ENCODE data around the gene WDR45B.
"Not testable (repeated sequence)": the region's sequence is repeated elsewhere in the genome, so short reads cannot be mapped to it uniquely, and the experiment has no call there.

WDR45B gene

DNA sequence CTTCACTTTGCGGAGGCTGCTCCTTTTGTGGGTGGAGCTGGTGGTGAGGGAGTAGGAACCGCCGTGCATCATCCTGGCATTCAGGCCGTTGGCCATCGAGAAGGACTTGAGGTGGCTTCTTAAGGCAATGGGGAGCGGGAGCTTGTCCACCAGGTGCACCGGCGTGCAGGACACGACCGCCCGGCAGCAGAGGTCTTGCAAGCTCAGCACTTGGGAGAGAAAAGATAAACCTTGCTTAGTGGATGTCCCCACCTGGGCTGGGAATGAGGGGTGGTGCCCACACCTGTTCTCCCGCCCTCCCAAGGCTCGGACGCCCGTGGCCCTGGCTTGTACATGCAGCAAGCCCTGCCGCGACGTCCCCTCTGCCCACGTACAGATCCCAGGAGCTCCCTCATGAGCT lies 9.7 kb upstream of the WDR45B start:
- DNase-seq (ENCODE audit: low read depth in 2 of 2), result no peak

DNA sequence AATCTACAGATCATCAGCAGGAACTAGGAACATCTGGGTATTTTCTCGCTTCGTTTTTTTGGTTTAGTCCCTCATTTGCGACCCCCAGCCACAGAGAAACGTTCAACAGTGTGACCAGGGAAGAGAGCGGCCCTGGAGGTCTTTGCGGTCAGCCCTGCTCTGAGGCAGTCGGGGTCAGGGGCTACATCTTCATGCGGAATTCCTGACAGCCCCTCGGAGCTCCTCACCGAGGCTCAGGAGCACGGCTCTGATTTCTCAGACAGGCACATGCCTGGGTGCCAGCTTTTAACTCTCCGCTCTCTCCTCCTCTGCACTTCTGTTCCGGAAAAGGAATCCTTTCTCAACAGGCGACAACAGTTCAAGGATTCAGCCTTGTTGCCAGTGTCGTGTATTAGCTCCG lies 8.0 kb upstream of the WDR45B start:
- DNase-seq (ENCODE audit: low read depth in 2 of 2), result no peak

DNA sequence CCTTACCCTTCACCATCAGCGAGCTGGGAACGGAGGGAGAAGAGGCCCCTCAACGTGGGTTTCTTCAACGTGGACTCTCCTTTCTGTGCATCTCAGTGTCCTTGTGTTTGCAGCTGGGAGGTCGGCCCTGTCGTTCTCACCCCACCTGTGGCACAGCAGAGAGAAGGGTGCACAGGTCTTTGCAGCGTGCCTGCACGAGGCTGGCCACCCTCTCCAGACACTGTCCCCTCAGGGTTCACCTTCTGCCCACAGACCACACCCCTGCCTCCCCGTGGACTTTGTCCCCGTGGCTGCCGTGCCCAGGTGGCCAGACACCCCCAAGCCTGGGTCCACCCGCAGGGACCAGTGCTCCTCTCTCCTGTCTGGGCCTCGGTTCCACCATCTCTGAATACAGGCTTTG lies 7.3 kb upstream of the WDR45B start:
- no peak for DNase-seq (ENCODE audit: low read depth in 2 of 2)

DNA sequence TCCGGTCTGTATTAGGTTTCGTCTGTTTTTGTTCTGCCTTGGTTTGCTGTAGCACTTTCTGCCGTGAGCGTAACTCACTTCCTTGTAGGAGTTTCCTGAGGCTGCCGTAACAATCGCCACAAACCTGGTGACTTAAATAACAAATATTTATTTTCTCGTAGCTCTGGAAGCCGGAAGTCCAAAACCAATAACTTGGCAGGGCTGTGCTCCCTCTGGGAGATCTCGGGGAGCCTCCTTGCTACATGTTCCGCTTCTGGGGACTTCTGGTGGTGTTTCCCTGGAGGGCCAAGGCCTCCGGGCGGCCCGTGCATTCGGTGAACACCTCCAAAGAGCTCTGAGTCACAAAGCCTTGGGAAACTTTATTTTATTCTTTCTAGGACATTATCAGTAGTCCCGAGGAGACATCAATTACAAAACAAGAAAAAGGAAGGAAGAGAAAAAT lies 6.8 kb upstream of the WDR45B start:
- DNase-seq (ENCODE audit: low read depth in 2 of 2), result no peak

DNA sequence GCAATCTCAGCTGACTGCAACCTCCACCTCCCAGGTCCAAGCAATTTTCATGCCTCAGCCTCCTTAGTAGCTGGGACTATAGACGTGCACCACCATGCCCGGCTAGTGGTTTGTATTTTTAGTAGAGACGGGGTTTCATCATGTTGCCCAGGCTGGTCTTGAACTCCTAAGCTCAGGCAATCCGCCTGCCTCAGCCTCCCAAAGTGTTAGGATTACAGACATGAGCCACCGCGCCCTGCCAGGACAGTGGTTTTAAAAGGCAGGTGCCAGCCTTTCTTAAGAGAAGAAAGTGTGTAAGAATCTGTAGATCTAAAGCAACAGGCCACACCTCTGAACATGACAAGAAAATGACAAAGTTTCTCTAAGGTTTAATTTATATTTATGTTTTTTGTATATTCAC lies 6.4 kb upstream of the WDR45B start:
- DNase-seq (ENCODE audit: low read depth in 2 of 2), result not testable (repeated sequence)

DNA sequence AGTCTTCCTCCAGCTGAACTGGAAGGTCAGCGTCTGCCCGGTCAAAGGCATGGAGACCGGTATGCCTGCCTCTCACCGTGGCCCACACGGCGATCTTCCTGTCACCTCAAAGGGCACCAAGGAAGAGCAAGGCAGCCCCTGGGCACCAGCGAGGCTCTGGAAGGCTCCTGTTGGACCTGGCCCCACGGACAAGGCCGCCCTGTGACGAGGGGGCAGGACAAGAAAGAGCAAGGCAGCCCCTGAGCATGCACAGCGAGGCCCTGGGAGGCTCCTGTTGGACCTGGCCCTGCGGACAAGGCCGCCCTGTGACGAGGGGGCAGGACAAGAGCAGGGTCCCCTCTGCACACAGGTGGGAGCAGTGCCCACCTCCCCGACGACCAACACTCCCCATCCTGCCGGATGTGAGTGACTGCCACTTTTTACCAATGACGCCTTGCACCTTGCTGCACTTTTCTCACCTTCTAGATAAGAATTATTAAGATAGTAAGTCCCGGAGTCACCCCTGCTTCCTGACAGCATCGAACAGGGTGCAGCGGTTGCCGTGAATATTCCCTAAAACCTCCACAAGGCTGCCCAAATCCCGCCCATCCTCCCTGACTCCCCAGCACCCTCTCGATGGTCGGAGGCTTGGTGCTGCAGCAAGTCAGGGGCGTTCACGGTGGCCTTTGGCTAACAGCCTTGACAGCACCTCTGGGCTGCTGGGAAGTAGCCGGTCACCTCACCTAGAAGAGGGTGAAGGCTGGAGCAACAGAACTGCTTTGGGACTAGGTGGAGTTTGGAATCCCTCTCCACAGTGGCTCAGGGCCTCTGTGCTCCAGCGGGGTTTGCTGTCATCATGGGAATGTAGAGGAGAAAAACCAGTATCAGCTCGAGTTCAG lies 5.6 kb upstream of the WDR45B start:
- DNase-seq (ENCODE audit: low read depth in 2 of 2), result no peak

DNA sequence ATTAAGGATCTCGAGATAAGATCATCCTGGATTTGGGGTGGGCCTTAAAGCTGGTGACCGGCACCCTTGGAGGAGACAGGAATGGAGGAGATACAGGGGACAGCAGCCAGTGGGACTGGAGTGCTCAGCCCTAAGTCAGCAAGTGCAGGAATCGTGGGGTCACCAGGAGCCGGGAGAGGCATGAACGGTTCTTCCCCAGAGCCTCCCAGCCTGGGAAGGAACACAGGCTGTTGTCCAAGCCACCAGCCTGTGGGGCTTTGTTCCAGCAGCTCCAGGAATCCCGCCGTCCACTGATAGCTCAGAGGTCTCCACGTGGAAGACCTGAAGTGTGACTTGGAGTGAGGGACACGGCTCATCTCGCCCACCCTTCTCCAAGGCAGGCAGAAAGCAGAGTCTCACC lies 2.5 kb upstream of the WDR45B start:
- DNase-seq (ENCODE audit: low read depth in 2 of 2), result no peak

DNA sequence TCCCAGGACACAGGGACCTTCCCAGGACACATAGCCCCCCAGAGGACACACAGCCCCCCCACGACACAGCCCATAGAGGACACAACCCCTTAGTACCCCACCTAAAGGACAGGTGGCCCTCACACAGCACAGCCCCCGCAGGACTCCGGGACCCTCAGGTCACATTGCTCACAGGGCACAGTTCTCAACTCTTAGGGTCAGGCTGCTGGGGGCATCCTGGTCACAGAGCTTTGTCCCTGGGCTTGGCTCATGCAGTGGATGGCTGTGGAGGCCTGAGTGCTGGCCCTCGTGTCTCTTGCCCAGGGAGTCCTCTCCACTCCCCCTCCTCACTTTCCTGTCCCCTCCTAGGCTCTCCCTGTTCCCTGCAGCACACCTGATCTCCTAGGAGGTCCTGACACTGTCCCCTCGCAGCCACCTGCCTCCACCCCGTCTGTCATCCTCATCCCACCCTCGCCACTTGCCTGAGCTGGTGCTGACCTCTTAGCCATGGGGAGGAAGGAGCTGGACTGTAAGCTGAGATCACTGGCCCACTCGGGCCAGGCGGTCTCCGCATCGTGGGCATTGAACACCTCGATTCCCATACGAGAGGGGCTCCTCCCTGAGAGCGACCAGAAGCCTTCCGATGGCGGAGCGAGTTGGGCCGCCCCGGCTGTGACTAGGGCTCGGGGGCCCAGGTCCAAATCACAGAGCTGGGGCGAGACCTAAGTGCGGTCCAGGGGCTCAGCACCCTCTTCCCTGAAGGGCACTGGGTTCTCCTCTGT lies 1.4 kb upstream of the WDR45B start:
- no peak for DNase-seq (ENCODE audit: low read depth in 2 of 2)

DNA sequence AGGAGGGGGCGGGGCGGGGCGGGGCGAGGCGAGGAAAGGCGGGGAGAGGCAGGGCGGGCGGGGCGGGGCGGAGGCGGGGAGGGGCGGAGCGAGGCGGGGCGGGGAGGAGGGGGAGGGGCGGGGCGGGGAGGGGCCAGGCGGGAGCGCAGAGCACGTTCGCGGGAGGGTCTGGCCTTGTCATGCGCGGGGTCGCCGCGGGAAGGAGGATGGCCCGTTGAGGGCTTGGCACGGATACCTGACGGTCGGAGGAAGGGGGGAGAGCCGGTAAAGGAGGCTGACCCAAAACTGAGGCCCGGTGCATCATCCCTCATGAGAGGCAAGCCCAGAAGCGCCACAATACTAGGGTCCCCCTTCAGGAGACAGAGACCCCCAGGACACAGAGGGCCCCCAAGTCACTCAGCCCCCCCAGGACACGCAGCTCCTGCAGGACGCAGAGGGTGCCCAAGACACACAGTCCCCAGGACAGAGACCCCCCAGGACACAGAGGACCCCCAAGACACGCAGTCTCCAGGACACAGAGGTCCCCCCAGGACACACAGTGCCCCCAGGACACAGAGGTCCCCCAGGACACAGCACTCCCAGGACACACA lies 593 bp upstream of the WDR45B start:
- DNase-seq (ENCODE audit: low read depth in 2 of 2), result no peak

DNA sequence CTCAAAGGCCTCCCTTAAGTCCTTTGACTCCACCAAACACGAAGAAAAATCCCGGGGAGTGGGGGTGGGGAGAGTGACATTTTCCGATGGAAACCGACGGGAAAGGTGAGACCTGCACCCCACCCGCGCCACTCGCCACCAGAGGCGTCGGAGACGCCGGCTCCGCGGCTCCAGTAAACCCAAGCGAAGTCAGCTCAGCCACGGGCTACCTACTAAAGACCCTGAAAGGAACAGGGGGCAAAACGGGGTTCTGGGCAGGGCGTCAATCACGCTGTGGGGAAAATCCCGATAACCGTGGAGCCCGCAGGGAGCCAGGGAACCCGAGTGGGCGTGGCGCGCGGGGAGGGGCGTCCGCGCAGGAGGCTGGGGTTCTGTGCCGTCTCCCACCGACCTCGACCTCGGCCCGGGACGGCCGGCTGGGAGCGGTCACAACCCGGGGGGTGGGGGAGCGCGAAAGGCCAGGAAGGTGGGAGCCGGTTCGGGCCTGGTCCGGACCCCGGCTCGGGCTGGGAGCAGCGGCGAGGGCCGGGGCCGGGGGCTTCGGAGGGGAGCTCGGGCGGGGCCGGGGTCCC lies 565 bp downstream of the WDR45B start:
- no peak for DNase-seq (ENCODE audit: low read depth in 2 of 2)

DNA sequence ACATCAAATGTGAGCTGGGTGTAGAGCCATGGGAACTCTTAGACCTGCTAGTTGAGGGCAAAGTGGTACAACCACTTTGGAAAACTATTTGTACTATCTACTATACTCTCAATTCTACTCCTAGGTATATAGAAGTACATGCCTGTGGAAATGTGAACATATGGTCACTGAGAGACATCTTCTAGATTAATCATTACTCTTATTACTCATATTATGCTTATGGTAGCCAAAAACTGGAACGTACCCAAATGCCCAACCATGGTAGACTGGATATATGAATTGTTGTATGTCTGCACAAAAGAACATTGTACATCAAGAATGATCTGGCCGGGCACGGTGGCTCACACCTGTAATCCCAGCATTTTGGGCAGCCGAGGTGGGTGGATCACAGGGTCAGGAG lies 2.7 kb downstream of the WDR45B start:
- DNase-seq (ENCODE audit: low read depth in 2 of 2), result no peak

DNA sequence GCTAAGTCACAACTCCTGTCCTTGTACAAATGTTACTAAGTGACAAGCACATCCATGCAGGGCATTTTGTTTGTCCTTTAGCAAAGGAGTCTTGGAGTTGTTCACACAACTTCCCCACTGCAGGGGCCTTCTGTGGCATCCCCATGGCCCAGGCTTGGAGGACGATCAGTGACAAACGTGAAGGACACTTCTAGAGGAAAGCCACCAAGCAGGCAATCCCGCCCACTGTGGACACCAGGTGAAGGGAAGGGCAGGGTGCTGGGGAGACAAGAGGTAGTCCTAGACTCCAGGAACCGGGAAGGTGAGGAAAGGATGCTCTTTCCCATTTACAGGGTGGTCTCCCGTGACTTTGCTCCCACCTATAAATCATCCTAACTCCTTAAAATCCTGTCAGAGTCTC lies 4.1 kb downstream of the WDR45B start:
- no peak for DNase-seq (ENCODE audit: low read depth in 2 of 2)

DNA sequence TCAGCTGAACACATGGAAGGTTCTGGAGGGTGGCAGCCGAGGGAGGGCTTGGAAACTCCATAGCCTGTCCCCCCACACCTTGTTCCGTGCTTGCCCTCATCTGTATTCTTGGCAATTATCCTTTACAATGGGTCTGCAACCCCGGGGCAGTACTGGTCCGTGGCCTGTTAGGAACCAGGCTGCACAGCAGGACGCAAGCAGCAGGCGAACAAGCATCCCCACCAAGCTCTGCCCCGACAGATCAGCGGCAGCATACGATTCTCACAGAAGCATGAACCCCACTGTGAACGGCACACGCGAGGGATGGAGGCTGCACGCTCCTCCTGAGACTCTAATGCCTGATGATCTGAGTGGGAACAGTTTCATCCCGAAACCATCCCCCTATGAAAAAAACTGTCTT lies 6.2 kb downstream of the WDR45B start:
- DNase-seq (ENCODE audit: low read depth in 2 of 2), result no peak

DNA sequence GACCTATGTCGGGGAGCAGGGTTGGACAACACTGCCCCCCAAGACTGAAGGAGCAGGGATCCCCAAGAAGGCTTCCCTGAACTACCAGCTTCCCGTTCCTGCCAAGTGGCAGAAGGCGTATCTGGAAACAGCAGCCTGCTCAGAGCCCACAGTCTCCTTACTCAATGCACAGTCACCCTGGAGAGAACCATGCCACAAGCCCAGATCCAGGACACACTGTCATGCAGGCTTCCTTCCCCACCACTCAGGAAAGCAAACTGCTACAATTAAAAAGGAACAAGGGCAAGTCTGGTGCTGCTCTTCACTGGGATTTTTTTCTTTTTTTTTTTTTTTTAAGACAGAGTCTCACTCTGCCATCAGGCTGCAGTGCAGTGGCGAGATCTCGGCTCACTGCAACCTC lies 8.2 kb downstream of the WDR45B start:
- no peak for DNase-seq (ENCODE audit: low read depth in 2 of 2)

DNA sequence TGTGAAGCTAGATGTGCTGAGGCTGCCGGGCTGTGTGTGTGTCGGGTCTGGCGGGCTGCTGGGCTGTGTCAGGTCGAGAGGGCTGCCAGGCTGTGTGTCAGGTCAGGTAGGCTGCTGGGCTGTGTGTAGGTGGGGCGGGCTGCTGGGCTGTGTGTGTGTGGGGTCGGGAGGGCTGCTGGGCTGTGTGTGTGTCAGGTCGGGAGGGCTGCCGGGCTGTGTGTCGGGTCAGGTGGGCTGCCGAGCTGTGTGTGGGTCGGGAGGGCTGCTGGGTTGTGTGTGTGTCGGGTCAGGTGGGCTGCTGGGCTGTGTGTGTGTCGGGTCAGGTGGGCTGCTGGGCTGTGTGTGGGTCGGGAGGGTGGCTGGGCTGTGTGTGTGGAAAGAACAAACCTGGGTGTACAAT lies 8.6 kb downstream of the WDR45B start:
- DNase-seq (ENCODE audit: low read depth in 2 of 2), result no peak

DNA sequence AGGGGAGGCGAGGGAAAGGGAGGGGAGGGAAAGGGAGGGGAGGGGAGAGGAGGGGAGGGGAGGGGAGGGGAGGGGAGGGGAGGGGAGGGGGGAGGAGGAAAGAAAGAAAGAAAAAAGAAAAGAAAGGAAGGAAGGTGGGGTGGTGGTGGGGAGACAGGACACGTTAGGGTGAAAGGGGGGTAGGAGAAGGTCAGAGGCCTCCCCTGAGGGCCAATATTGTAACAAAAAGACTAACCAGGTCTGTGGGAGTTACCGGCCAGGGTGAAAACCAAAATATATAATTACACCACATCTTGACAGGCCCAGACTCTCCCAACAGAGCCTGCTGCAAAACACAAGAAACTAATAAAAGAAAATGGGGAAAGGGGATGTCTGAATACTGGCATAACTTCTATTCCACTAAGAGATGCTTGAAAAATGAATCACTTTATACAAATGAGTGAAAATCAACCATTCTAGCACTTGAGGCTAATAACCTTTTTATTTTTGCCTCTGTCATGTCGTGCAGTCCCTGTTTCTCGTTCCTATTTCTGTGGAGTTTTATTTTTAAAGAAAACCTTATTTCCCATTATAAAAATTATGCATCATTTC lies 10.0 kb downstream of the WDR45B start:
- DNase-seq (ENCODE audit: low read depth in 2 of 2), result no peak

DNA sequence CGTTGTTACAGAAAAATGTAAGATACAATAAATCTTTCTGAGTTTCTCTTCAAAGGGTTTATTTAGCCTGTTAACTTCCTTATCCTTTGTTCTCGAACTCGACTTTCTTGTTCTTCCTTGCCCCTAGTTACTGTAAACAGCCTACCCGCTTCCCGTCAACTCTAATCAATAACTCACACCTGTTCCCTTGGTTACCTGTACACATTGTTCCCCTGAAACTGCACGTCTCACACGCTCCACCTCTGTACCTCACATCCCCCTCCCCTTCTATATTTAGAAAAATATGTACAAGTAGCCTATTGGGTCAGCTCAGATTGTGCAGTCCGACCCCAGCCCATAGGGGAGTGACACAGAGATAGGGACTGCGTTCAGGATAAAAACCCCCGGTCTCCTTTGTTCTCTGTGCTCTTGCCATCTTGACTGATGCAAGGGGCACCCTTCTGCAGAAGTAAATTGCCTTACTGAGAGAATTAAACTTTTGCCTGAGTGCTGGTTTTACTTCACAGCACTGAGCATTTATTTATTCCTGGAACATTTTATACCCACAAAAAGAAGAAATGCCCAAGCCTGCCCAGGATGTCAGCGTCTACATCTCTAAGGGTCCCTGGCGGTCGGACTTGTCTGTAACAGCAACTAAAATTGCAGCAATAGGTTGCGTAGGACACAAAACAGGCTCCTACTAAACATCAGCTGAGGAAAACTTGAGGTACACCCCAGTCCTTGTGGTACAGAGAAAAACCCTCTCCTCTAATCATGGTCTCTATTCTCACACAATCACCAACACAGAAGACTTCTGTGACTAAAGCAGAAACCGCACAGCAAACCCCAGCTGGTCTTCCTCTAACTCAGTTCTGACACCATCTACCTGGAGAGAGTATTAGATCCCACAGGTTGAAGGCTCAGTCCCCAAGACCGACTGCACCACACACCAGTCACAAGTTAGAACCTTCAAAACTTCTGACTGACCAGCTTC lies 11.3 kb downstream of the WDR45B start:
- no peak for DNase-seq (ENCODE audit: low read depth in 2 of 2)

DNA sequence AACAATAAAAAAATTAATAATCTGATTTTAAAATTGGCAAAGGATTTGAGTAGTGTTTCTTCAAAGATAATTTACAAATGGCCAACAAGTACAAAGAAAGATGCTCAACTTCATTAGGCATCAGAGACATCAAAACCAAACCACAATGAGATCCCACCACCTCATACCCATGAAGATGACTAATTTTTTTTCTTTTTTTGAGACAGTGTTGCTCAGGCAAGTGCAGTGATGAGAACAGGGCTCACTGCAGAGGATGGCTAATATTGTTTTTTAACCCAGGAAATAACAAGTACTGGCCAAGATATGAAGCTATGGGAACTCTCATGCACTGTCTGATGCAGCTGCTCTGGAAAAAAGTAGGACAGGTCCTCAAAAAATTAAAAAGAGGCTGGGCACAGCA lies 14.9 kb downstream of the WDR45B start:
- no peak for DNase-seq (ENCODE audit: low read depth in 2 of 2)

DNA sequence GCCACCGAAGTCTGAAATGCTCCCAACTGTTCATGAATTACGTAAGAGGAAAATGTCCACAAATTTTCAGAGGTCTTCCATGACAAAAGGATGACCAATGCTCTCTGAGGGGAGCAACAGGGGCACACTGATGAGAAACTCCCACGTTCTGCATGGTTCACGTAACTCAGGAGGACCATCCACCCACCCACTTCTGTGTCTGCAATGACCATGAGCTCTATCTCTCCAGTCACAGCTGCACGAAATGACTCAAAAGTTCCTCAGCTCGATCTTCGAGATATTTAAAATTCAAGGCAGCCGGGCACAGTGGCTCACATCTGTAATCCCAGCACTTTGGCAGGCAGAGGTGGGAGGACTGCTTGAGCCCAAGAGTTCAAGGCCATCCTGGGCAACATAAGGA lies 15.8 kb downstream of the WDR45B start:
- no peak for DNase-seq (ENCODE audit: low read depth in 2 of 2)

DNA sequence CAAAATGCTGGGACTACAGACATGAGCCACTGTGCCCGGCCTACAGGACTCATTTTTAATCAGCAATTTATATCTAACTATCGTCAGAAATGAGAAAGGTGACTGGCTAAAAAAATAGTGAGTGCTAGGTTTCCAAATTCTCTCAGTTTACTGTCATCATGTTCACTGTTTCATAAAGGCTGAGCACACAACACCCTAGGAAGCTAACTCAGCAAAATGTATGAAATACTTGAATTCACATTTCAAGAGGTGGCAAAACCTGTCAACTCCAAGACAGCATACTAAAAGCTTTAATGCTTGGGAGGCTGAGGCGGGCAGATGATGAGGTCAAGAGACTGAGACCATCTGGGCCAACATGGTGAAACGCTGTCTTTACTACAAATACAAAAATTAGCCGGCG lies 16.7 kb downstream of the WDR45B start:
- DNase-seq (ENCODE audit: low read depth in 2 of 2), result no peak

DNA sequence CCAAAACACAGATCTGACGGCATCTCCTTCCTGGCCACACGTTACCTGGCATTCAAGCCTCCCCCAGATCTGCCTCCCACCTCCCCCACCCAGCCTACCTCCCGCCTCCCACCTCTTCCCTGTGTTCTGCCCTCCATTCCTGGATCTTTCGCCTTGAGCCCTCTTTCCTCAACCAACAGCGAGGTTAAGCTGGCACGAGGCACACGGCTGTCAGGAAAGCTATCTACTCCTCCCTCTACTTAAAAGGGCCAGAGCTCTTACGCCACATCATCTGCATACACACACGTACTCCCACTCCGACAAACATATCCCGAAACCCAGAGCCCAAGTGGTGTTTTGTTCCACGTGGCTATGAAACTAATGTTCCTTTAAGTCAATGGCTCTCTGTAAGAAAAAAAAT lies 18.0 kb downstream of the WDR45B start:
- DNase-seq (ENCODE audit: low read depth in 2 of 2), result no peak
